Posterior cingulate gyrus (tissue), 11 donors: ENCODE measurements around the gene ESF1.
A peak's percentile ranks its signal among the peaks of the same experiment; 100 is the strongest.
"Not testable (repeated sequence)": the region's sequence is repeated elsewhere in the genome, so short reads cannot be mapped to it uniquely, and the experiment has no call there.

Experiments
- DNase-seq, 10 donors: peaks; one replicate each; pipeline versions ENCODE4 v3.0.0 to v3.0.0-alpha.2; 2020 to 2021; ENCODE audit warnings: mixed read lengths in 3 of 10
- intact Hi-C: fragments of 100-400 bp; cut with DNase I; formaldehyde crosslinking; loops from one replicate; pipeline ENCODE4 v1.15.1; 2023

The ESF1 gene

GRCh38 chr20:13791540-13792459, 7.1 kb upstream of the ESF1 start:
- DNase-seq: no peak

GRCh38 chr20:13790708-13791107, 6.0 kb upstream of the ESF1 start:
- no peak for DNase-seq
- intact Hi-C loops: no loop called here

More at GRCh38 chr20:13791540-13792459, 7.1 kb upstream of the ESF1 start:
- intact Hi-C loops: no loop called here

GRCh38 chr20:13788167-13788834, 3.6 kb upstream of the ESF1 start:
- peak in 6 of 10 donors; percentile 16 to 86 (median 37) for DNase-seq
- intact Hi-C loops: loop anchor here (5.0 kb wide), 1 partner anchor 151 kb away; the partner anchor contains the start of gene TASP1

GRCh38 chr20:13786143-13786828, 1.6 kb upstream of the ESF1 start:
- DNase-seq: no peak
- intact Hi-C loops: loop anchor here (5.0 kb wide), 1 partner anchor 149 kb away; the partner anchor contains the start of gene TASP1

- intact Hi-C loops: no loop called here
- DNase-seq: peak in 1 of 10 donors; percentile 12
Measured at GRCh38 chr20:13784271-13784892, 337 bp downstream of the ESF1 start.

GRCh38 chr20:13783528-13783927, 1.2 kb downstream of the ESF1 start:
- intact Hi-C loops: no loop called here
- peak in 1 of 10 donors; percentile 55 for DNase-seq

- intact Hi-C loops: no loop called here
- no peak for DNase-seq
Measured at GRCh38 chr20:13778827-13779226, 5.9 kb downstream of the ESF1 start.

GRCh38 chr20:13777171-13777601, 7.5 kb downstream of the ESF1 start:
- intact Hi-C loops: no loop called here
- DNase-seq: no peak

GRCh38 chr20:13775867-13776266, 8.9 kb downstream of the ESF1 start:
- DNase-seq: no peak
- intact Hi-C loops: no loop called here

- no peak for DNase-seq
- intact Hi-C loops: loop anchor here (5.0 kb wide), 1 partner anchor 650 kb away; no protein-coding TSS in a partner anchor
Measured at GRCh38 chr20:13772529-13772928, 12.2 kb downstream of the ESF1 start.

GRCh38 chr20:13771853-13772453, 12.8 kb downstream of the ESF1 start:
- intact Hi-C loops: loop anchor here (5.0 kb wide), 1 partner anchor 650 kb away; no protein-coding TSS in a partner anchor
- DNase-seq: no peak

- DNase-seq: no peak
- intact Hi-C loops: loop anchor here (5.0 kb wide), 1 partner anchor 648 kb away; no protein-coding TSS in a partner anchor
Measured at GRCh38 chr20:13770141-13770540, 14.6 kb downstream of the ESF1 start.

GRCh38 chr20:13765868-13766416, 18.8 kb downstream of the ESF1 start:
- intact Hi-C loops: no loop called here
- no peak for DNase-seq

- DNase-seq: no peak
- intact Hi-C loops: no loop called here
Measured at GRCh38 chr20:13765299-13765698, 19.4 kb downstream of the ESF1 start.

- intact Hi-C loops: not testable (repeated sequence)
Measured at GRCh38 chr20:13760451-13760946, 24.2 kb downstream of the ESF1 start.

GRCh38 chr20:13758884-13759283, 25.8 kb downstream of the ESF1 start:
- DNase-seq: no peak
- intact Hi-C loops: no loop called here

More at GRCh38 chr20:13760451-13760946, 24.2 kb downstream of the ESF1 start:
- peak in 1 of 10 donors; percentile 60 for DNase-seq

- DNase-seq: no peak
- intact Hi-C loops: no loop called here
Measured at GRCh38 chr20:13756551-13756950, 28.2 kb downstream of the ESF1 start.

- intact Hi-C loops: no loop called here
Measured at GRCh38 chr20:13755809-13756208, 28.9 kb downstream of the ESF1 start.

GRCh38 chr20:13753436-13754036, 31.2 kb downstream of the ESF1 start:
- intact Hi-C loops: no loop called here

More at GRCh38 chr20:13755809-13756208, 28.9 kb downstream of the ESF1 start:
- DNase-seq: no peak

More at GRCh38 chr20:13753436-13754036, 31.2 kb downstream of the ESF1 start:
- no peak for DNase-seq
